GM10248 (cell line): ENCODE measurements around the gene ARID3A.

Source experiments
- CTCF ChIA-PET: fragments of 300-600 bp; sonication (Branson Sonifier 250); formaldehyde crosslinking; extraction: SDS; loops from one replicate; lab custom pipeline; 2021; ENCODE audit warnings: antibody characterized with exemption; lab: Yijun Ruan, JAX
- POLR2A ChIA-PET: fragments of 350-650 bp; sonication (Branson Sonifier 250); formaldehyde crosslinking; extraction: SDS; loops from one replicate; lab custom pipeline; 2020; ENCODE audit warnings: antibody characterized with exemption; lab: Yijun Ruan, JAX
- DNase-seq: peaks from one replicate; pipeline ENCODE4 v3.0.0; 2012; ENCODE audit errors: extremely low spot score
- TF ChIP-seq, protein P1 (sequence below): IDR thresholded peaks from 2 replicates; pipeline ENCODE4 v1.5.1; 2012; ENCODE audit warnings: mild to moderate bottlenecking, low read depth; ENCODE audit errors: extremely low read depth, missing control alignments, control extremely low read depth

The ARID3A gene

DNA sequence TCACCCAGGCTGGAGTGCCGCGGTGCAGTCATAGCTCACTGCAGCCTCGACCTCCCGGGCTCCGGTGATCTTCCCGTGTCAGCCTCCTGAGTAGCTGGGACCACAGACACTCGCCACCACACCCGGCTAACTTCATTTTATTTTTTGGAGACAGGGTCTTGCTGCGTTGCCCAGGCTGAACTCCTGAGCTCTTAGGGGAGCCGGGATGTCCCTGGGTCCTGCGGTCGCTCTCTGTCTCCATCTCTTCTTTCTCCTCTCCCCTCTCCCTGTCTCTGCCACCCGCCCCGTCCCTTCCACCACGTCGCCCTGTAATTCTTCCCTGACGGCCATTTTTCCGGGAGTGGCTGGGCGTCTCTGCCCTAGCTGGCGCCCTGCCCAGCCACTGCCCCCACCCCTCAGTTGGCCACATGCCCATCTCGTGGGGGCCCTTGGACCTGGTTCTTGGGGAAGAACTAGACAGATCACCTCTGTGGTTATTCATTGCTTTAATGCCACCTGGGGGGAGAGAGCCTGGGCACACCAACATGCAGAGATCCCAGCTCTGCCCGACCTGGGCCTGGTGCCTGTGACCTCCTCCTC, 18.9 kb downstream of the ARID3A start:
- TF ChIP-seq, protein P1, sequence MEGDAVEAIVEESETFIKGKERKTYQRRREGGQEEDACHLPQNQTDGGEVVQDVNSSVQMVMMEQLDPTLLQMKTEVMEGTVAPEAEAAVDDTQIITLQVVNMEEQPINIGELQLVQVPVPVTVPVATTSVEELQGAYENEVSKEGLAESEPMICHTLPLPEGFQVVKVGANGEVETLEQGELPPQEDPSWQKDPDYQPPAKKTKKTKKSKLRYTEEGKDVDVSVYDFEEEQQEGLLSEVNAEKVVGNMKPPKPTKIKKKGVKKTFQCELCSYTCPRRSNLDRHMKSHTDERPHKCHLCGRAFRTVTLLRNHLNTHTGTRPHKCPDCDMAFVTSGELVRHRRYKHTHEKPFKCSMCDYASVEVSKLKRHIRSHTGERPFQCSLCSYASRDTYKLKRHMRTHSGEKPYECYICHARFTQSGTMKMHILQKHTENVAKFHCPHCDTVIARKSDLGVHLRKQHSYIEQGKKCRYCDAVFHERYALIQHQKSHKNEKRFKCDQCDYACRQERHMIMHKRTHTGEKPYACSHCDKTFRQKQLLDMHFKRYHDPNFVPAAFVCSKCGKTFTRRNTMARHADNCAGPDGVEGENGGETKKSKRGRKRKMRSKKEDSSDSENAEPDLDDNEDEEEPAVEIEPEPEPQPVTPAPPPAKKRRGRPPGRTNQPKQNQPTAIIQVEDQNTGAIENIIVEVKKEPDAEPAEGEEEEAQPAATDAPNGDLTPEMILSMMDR: no peak
- POLR2A ChIA-PET: no interaction called here
- no peak for DNase-seq
- CTCF ChIA-PET: interaction anchor here (1.3 kb wide), 1 partner anchor 9 kb away, joined by 4 read pairs; no protein-coding TSS in a partner anchor

DNA sequence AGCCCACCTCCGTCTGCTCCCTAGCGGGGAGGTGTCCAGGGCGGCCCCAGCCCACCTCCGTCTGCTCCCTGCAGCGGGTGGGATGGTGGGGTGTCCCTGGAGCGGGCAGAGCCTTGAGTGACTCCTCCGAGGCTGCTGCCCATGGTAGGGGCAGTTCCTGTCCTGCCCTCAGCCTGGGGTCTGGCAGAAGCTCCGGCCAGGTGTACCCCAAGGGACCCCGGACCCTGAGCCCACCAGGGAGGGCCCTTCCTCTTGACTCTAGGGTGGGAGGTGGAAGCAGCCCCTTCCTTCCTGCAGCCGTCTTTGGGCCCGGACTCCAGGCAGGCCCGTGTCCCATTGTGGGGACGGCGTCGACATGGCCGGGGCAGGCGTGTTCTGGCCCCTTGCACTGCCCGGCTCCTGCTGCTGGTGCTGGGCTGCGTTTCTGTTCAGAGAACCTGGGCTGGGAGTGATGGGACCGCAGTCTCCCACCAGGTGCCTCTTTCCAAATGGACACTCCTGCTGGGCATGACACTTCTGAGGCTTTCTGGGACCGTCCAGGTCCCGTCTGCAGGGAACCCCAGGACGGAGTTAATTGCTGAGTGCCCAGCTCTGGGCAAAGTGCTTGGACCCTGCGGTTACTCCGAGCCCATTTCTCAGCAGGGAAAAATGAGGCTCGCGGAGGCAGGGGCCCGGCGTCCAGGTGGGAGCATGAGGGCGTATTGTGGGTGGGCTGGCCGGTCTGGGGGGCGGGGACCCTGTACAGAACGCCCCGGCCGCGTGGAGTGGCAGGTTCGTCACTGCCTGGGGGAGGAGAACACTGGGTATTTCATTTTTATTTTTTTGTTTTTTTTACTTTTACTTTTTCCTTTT, 19.8 kb downstream of the ARID3A start:
- TF ChIP-seq, protein P1: no peak
- POLR2A ChIA-PET: interaction anchor here (0.9 kb wide), 1 partner anchor 10 kb away, joined by 5 read pairs; no protein-coding TSS in a partner anchor
- CTCF ChIA-PET: interaction anchor here (1.3 to 2.5 kb wide), 3 partner anchors 10 to 21 kb away, joined by 3 to 10 read pairs (median 4); no protein-coding TSS in a partner anchor
- DNase-seq: no peak

DNA sequence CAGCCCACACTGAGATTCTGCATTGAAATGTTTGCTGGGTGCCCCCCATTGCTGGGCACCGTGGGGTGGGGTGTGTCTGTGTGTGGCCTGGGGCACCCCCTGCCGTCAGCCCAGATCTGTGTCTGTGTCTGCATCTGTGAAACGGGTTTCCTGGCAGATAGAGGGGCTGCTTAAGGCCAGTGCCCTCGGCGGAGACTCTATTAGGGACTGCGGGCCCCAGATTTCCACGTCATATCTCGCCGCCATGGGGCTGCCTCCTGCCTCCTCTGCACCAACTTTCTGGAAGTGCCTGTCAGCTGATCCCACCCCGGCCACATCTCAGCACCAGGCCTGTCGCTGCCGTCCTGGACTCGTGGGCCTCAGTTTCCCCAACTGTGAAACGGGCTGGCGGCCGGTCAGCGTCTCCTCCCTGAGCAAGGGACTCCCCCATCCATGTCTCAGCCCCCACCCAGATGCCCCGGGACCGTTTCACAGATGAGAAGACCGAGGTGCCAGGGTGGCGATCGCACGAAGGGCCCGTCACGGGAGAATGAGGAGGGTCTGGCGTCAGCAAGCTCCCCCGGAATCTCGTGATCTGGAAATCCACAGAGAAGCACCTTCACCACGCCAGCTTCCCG, 21.4 kb downstream of the ARID3A start:
- ChIA-PET POLR2A (interaction anchor here (0.9 to 1.3 kb wide), 3 partner anchors 9 to 15 kb away, joined by 3 to 8 read pairs (median 3); no protein-coding TSS in a partner anchor), CTCF (interaction anchor here (1.5 to 2.5 kb wide), 4 partner anchors 11 to 35 kb away, joined by 3 to 10 read pairs (median 8); no protein-coding TSS in a partner anchor)
- peak; percentile 57 for DNase-seq
- TF ChIP-seq, protein P1: peak; percentile 30

DNA sequence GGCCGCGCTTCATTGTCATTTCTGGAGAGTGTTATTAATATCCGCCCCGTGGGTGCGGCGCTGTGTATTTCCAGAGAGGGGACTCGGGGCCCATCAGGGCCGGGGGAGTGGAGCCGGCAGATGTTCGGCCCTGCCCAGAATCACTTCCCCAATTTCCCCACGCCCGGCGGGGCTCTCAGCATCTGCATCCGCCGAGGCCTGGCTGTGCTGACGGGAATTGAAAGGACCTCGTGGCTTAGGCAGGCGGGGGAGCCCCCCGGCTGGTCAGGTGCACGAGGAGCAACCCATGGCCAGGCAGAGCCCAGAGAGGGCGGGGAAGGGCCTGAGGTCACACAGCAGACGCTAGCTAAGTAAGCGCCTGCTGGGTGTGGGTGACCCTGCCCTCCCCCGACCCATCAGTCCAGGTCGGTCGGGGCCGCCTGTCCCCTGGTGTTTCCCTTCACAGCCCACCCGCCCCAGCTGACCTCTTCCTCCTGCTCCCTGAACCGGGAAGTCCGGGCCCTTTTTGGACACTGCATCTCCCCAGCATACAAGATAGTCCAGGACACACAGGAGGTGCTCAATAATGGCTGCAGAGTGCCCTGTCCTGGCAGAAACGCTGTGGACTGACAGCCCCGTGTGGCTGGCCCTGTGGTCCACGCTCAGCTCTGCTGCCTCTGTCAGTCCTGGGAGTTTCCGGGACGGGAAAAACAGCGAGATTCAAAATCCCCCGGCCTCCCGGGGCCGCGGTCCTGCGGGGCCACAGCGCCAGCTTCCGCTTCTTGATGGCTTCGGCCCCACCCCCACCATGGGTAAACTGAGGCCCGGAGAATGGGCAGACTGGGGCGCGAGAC, 22.1 kb downstream of the ARID3A start:
- peak; percentile 91 for DNase-seq
- TF ChIP-seq, protein P1: no peak
- ChIA-PET CTCF (interaction anchor here (1.1 to 2.5 kb wide), 5 partner anchors 10 to 34 kb away, joined by 3 to 10 read pairs (median 7); no protein-coding TSS in a partner anchor), POLR2A (interaction anchor here (0.9 to 1.3 kb wide), 2 partner anchors 14 to 15 kb away, joined by 3 to 8 read pairs; no protein-coding TSS in a partner anchor)

DNA sequence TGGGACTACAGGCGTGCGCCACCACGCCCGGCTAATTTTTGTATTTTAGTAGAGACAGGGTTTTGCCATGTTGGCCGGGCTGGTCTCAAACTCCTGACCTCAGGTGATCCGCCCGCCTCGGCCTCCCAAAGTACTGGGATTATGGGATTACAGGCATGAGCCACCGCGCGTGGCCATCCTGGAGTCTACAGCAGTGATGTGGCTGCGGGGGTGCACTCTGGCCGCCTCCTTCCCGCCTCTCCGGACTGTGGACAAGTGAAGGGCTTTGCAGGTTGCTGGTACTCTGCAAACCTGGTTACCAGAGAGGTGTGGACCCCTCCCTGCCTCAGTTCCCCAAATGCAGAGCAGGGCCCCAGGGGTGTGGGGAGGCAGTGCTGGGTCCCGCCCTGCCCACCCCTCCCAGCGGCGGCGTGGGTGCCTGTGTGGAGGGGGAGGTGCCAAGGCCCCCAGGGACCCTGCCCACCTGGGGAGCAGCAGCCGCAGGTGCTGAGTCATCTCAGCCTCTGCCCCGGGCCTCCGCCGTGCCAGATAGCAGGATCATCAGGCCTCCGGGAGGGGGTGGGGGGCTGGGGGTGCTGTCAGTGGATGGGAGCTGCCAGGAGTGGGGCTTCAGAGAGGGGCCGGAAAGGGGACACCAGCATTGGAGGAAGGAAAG, 23.1 kb downstream of the ARID3A start:
- ChIA-PET POLR2A (interaction anchor here (0.7 to 1.3 kb wide), 3 partner anchors 16 to 74 kb away, joined by 5 to 8 read pairs (median 8); partner anchors contain the start of gene WDR18), CTCF (interaction anchor here (1.0 to 1.7 kb wide), 3 partner anchors 9 to 34 kb away, joined by 3 to 7 read pairs (median 4); no protein-coding TSS in a partner anchor)
- TF ChIP-seq, protein P1: no peak
- no peak for DNase-seq
